Mesothelial cell of epicardium (in vitro differentiated cells): ENCODE measurements around the gene PNPLA5. TPM values are rescaled to one million over a fixed set of nuclear protein-coding genes. Genes with fewer than 3 reads are reported as not detected.

Experiments used
- DNase-seq, 2 experiments: peaks; one replicate each; pipeline ENCODE4 v3.0.0; 2021; ENCODE audit warnings: low spot score in 2 of 2; ENCODE audit not compliant: unreplicated experiment in 2 of 2
- H3K27ac Mint-ChIP-seq: 2 replicates; pipeline ENCODE4 v1.8.0; 2021; ENCODE audit warnings: mixed read lengths
- H3K27me3 Mint-ChIP-seq: 2 replicates; pipeline ENCODE4 v1.8.0; 2021; ENCODE audit warnings: low read depth, mixed read lengths
- H3K36me3 Mint-ChIP-seq: 2 replicates; pipeline ENCODE4 v1.8.0; 2021; ENCODE audit warnings: mixed read lengths
- H3K4me1 Mint-ChIP-seq: 2 replicates; pipeline ENCODE4 v1.8.0; 2021; ENCODE audit warnings: mixed read lengths
- H3K4me3 Mint-ChIP-seq: 2 replicates; pipeline ENCODE4 v1.8.0; 2021; ENCODE audit warnings: mild to moderate bottlenecking, moderate library complexity, mixed read lengths
- H3K9me3 Mint-ChIP-seq: 2 replicates; pipeline ENCODE4 v1.8.0; 2021; ENCODE audit warnings: mixed read lengths
- CTCF ChIP-seq: fragments of 200-600 bp; sonication (generic); IDR thresholded peaks from one replicate; pipeline ENCODE4 v1.5.0; 2021; ENCODE audit warnings: antibody characterized with exemption; ENCODE audit not compliant: unreplicated experiment
- total RNA-seq: library from RNA; stranded (reverse); gene quantifications from 3 replicates; pipeline ENCODE4 v1.2.1, GENCODE V29; 2021

The PNPLA5 gene
- total RNA-seq, 1 donor from 2014 or later: not detected

DNA sequence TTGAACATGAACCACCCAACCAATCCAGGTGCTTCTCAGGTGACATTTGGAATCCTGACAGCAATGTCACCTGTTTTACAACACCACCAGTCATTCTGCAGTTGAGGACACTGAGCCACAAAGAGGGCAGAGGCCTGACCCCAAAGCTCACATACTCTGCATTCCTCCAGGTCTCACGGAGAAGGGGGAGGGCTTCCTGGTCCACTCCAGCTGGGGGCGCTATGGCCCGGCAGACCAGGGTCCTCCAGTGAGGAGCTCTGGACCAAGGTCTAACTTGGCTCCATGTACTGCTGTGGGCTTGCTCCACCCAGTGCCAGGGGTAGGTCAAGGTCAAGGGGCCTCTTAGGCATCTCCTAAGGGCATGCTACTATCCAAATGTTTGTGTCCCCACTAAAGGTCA lies 30.3 kb upstream of the PNPLA5 start:
- Mint-ChIP-seq H3K36me3 (no peaks in the 10 kb centered on the region), H3K27me3 (peaks cover 18% of the 10 kb centered on the region), H3K4me3 (no peak overlapping the region), H3K27ac (no peak overlapping the region), H3K9me3 (no peaks in the 10 kb centered on the region), H3K4me1 (peaks cover 14% of the 10 kb centered on the region)
- DNase-seq: no peak
- TF ChIP-seq CTCF: no peak

DNA sequence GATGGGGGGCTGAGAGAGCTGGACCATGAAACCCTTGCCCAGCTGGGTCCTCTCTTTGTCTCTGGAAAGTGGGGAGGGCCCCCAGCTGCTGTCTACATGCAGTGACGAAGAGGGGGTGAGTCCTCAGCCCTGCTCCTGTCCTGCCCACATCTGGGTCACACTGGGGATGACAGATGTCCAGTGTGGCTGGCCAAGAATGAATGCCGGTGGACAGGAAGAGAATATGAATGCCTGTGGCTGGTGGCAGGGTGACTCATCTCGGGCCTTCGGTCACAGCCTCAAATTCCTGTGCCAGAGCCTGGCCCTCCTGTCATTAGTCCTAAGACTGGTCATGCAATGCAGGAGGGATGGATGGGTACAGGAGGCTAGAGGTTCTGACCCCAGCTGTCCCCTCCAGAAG lies 29.6 kb upstream of the PNPLA5 start:
- Mint-ChIP-seq H3K9me3 (no peaks in the 10 kb centered on the region), H3K4me3 (no peak overlapping the region), H3K36me3 (no peaks in the 10 kb centered on the region), H3K4me1 (peaks cover 14% of the 10 kb centered on the region), H3K27ac (no peak overlapping the region), H3K27me3 (peaks cover 21% of the 10 kb centered on the region)
- DNase-seq: no peak
- TF ChIP-seq CTCF: no peak

GRCh38 chr22:43919106-43919973 lies 27.5 kb upstream of the PNPLA5 start:
- Mint-ChIP-seq H3K4me3 (no peak overlapping the region), H3K36me3 (no peaks in the 10 kb centered on the region), H3K27me3 (peaks cover 24% of the 10 kb centered on the region), H3K9me3 (no peaks in the 10 kb centered on the region), H3K27ac (no peak overlapping the region), H3K4me1 (peaks cover 4% of the 10 kb centered on the region)
- no peak for TF ChIP-seq CTCF
- DNase-seq: no peak

DNA sequence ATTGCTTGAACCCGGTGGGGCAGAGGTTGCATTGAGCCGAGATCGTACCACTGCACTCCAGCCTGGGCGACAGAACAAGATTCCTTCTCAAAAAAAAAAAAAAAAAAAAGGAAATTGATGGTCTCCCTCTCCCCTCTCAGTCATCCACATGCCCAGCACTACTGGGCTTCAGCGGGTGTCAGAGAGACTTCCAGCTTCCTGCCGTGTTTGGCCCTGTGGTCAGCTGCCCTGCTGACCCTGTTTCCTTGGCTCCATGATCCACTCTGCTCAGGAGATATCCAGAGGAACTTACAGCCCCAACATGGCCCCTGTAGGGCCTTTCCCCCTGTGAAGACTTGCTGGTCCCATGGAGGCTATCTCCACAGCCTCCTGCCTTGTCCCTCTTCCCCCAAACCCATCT lies 25.7 kb upstream of the PNPLA5 start:
- no peaks in the 10 kb centered on the region for H3K36me3 Mint-ChIP-seq

GRCh38 chr22:43911351-43911750 lies 19.5 kb upstream of the PNPLA5 start:
- Mint-ChIP-seq H3K4me3 (no peak overlapping the region), H3K27me3 (peaks cover 62% of the 10 kb centered on the region), H3K36me3 (no peaks in the 10 kb centered on the region), H3K27ac (no peak overlapping the region), H3K4me1 (no peaks in the 10 kb centered on the region), H3K9me3 (peaks cover 3% of the 10 kb centered on the region)
- TF ChIP-seq CTCF: no peak
- no peak for DNase-seq

More for the DNA sequence above, 25.7 kb upstream of the PNPLA5 start:
- Mint-ChIP-seq H3K27ac (no peak overlapping the region), H3K4me3 (no peak overlapping the region), H3K4me1 (no peaks in the 10 kb centered on the region), H3K9me3 (peaks cover 3% of the 10 kb centered on the region), H3K27me3 (peaks cover 37% of the 10 kb centered on the region)
- no peak for DNase-seq
- no peak for TF ChIP-seq CTCF
